GM18858 (cell line): ENCODE measurements around the gene MYO1A.
"Not testable (repeated sequence)": the region's sequence is repeated elsewhere in the genome, so short reads cannot be mapped to it uniquely, and the experiment has no call there.

Experiments
- ATAC-seq: cut with Tn5 transposase; IDR thresholded peaks from one replicate; pipeline ENCODE4 v1.9.1; 2021; ENCODE audit not compliant: unreplicated experiment

MYO1A gene

GRCh38 chr12:57087691-57088353 lies 37.9 kb upstream of the MYO1A start:
- peak; percentile 23 for ATAC-seq

- ATAC-seq = no peak
These were observed 37.2 kb upstream of the MYO1A start for GRCh38 chr12:57087010-57087690.

GRCh38 chr12:57086493-57087009 lies 36.6 kb upstream of the MYO1A start:
- no peak for ATAC-seq

- ATAC-seq = no peak
These were observed 36.1 kb upstream of the MYO1A start for GRCh38 chr12:57085999-57086492.

GRCh38 chr12:57080855-57081254 lies 30.9 kb upstream of the MYO1A start:
- no peak for ATAC-seq

- ATAC-seq = no peak
These were observed 29.9 kb upstream of the MYO1A start for GRCh38 chr12:57079821-57080220.

GRCh38 chr12:57078519-57079404 lies 28.8 kb upstream of the MYO1A start, which contains the start of gene NEMP1:
TSS of gene NEMP1 (minus strand) at chr12:57078791. CDS start at chr12:57078745, 46 bp downstream.
- ATAC-seq = peak; percentile 90

GRCh38 chr12:57073566-57074450 lies 23.9 kb upstream of the MYO1A start:
- not testable (repeated sequence) for ATAC-seq

GRCh38 chr12:57072661-57073060 lies 22.7 kb upstream of the MYO1A start:
- no peak for ATAC-seq

- ATAC-seq = peak; percentile 80
These were observed 19.6 kb upstream of the MYO1A start for GRCh38 chr12:57069523-57069922.

GRCh38 chr12:57066245-57066644 lies 16.3 kb upstream of the MYO1A start:
- ATAC-seq = no peak

GRCh38 chr12:57063991-57064685 lies 14.2 kb upstream of the MYO1A start:
- ATAC-seq = peak; percentile 81

GRCh38 chr12:57058454-57058853 lies 8.5 kb upstream of the MYO1A start:
- ATAC-seq = peak; percentile 38

GRCh38 chr12:57057067-57057751 lies 7.3 kb upstream of the MYO1A start:
- no peak for ATAC-seq

- ATAC-seq = no peak
These were observed 5.9 kb upstream of the MYO1A start for GRCh38 chr12:57055824-57056223.

GRCh38 chr12:57053901-57054300 lies 4.0 kb upstream of the MYO1A start:
- ATAC-seq = not testable (repeated sequence)

- not testable (repeated sequence) for ATAC-seq
These were observed 3.2 kb upstream of the MYO1A start for GRCh38 chr12:57053146-57053545.

GRCh38 chr12:57051011-57051410 lies 1.1 kb upstream of the MYO1A start:
- no peak for ATAC-seq

- ATAC-seq = no peak
These were observed 846 bp downstream of the MYO1A start for GRCh38 chr12:57049119-57049446.
